BJ (cell line): Measurements from ENCODE around the gene GLTPD2. TPM values are rescaled to one million over a fixed set of nuclear protein-coding genes. Genes with fewer than 3 reads are reported as not detected.

ENCODE experiments used
- CTCF ChIA-PET: fragments of 350-600 bp; formaldehyde crosslinking; extraction: SDS; loops from one replicate; lab custom pipeline; 2021; ENCODE audit warnings: antibody characterized with exemption, inconsistent platforms; lab: Yijun Ruan, JAX
- POLR2A ChIA-PET: fragments of 300-600 bp; sonication (Branson Sonifier 250); formaldehyde crosslinking; extraction: SDS; loops from one replicate; lab custom pipeline; 2021; ENCODE audit warnings: antibody characterized with exemption; lab: Charles Lee
- DNase-seq: peaks from one replicate; pipeline ENCODE4 v3.0.0-alpha.2; 2011; ENCODE audit warnings: low read depth
- H3K27me3 ChIP-seq: 2 replicates; pipeline ENCODE4 v1.6.0; 2011; ENCODE audit warnings: low read length; ENCODE audit not compliant: control insufficient read depth, insufficient read depth
- H3K36me3 ChIP-seq: 2 replicates; pipeline ENCODE4 v1.5.1; 2011; ENCODE audit warnings: low read length; ENCODE audit not compliant: control insufficient read depth, insufficient read depth
- H3K4me3 ChIP-seq: 2 replicates; pipeline ENCODE4 v1.5.1; 2011; ENCODE audit warnings: low read depth, mild to moderate bottlenecking, control low read depth, low read length
- polyA plus RNA-seq: library from polyadenylated mRNA; depleted of rRNA; stranded (reverse); fragments of >200 nt; gene quantifications from 2 replicates; pipeline ENCODE4 v1.2.3, GENCODE V29; 2011
- TF ChIP-seq, protein P1 (sequence below): IDR thresholded peaks from 2 replicates; pipeline ENCODE4 v1.5.1; 2011; ENCODE audit warnings: low read depth, mild to moderate bottlenecking, control low read depth, inconsistent platforms, low read length, moderate library complexity; ENCODE audit not compliant: insufficient read depth

Gene GLTPD2
- polyA plus RNA-seq, 1 experiment, result not detected

DNA sequence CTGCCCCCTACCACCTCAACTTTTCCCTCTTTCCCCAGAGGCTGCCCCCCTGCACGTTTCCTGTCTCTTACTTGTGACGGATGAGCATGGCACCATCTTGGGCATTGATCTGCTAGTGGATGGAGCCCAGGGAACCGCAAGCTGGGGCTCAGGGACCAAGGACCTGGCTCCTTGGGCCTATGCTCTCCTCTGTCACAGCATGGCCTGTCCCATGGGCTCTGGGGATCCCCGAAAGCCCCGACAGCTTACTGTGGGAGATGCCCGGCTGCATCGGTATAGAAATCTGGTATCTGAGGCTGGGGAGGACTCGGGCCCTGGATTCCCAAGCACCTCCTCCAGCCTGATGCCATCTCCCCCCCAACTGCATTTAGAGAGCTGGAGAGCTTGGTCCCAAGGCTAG, 47.2 kb upstream of the GLTPD2 start:
- TF ChIP-seq, protein P1, sequence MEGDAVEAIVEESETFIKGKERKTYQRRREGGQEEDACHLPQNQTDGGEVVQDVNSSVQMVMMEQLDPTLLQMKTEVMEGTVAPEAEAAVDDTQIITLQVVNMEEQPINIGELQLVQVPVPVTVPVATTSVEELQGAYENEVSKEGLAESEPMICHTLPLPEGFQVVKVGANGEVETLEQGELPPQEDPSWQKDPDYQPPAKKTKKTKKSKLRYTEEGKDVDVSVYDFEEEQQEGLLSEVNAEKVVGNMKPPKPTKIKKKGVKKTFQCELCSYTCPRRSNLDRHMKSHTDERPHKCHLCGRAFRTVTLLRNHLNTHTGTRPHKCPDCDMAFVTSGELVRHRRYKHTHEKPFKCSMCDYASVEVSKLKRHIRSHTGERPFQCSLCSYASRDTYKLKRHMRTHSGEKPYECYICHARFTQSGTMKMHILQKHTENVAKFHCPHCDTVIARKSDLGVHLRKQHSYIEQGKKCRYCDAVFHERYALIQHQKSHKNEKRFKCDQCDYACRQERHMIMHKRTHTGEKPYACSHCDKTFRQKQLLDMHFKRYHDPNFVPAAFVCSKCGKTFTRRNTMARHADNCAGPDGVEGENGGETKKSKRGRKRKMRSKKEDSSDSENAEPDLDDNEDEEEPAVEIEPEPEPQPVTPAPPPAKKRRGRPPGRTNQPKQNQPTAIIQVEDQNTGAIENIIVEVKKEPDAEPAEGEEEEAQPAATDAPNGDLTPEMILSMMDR, result no peak
- Histone ChIP-seq H3K4me3 (no peak overlapping the region), H3K27me3 (peaks cover 26% of the 10 kb centered on the region), H3K36me3 (no peaks in the 10 kb centered on the region)
- ChIA-PET CTCF (interaction anchor here (0.7 kb wide), 1 partner anchor 127 kb away, joined by 3 read pairs; no protein-coding TSS in a partner anchor), POLR2A (no interaction called here)
- no peak for DNase-seq

DNA sequence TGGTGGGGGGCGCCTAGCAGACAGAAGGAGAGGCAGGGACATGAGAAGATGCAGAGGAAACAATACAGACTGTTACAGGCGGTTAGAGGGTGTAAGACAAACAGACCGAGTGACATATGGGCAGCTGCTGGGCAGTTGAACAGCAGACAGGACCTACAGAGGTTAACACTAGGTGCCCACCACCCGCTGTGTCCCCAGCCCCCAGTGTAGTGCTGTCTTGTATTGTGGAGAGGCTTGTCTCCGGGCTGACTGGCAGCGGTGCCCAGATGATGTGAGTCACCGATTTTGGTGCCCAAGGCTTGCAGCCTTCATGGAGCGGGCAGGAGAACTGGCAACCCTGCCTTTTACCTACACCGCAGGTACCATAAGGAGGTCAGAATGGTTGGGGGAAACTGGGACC, 46.6 kb upstream of the GLTPD2 start:
- ChIA-PET POLR2A (no interaction called here), CTCF (interaction anchor here (0.7 kb wide), 1 partner anchor 127 kb away, joined by 3 read pairs; no protein-coding TSS in a partner anchor)
- Histone ChIP-seq H3K4me3 (no peak overlapping the region), H3K36me3 (no peaks in the 10 kb centered on the region), H3K27me3 (peaks cover 26% of the 10 kb centered on the region)
- DNase-seq, result no peak
- TF ChIP-seq, protein P1, result no peak

DNA sequence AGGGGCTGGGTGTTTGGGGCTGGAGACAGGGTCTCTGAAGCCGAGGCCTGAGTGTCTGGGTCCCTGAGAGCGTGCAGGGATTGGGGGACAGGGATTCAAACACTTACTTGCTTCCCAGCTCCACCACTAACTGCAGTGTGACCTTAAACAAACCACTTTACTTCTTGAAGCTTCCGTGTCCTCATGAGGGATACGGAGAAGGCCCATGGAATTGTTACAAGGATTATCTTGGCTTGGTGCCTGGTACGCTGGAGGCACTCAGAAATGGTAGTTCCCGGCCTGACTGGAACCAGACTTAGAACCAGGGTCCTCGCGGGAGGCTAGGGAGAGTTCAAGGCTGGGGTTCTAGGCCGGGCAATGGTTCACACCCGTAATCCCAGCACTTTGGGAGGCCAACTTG, 46.1 kb upstream of the GLTPD2 start:
- Histone ChIP-seq H3K36me3 (no peaks in the 10 kb centered on the region), H3K4me3 (no peak overlapping the region), H3K27me3 (peaks cover 26% of the 10 kb centered on the region)
- TF ChIP-seq, protein P1, result no peak
- CTCF ChIA-PET, result no interaction called here
- POLR2A ChIA-PET, result no interaction called here
- no peak for DNase-seq

DNA sequence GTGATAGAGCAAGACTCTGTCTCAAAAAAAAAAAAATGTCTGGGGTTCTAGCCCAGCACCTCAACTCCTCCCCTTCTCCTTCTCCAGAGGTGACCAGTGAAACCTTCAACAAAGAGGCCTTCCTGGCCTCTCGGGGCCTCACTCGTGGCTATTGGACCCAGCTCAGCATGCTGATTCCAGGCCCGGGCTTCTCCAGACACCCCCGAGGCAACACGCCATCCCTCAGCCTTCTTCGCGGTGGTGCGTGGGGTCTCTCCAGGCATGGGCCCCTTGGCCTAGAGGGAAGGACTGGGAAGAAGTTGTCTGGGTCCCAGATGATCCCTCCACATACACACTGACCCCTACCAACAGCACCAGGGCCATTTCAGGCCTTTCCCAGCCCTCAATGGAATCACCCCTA, 45.5 kb upstream of the GLTPD2 start:
- no peak overlapping the region for H3K4me3 ChIP-seq
- no peak for DNase-seq
- ChIA-PET POLR2A (no interaction called here), CTCF (interaction anchor here (0.7 kb wide), 1 partner anchor 138 kb away, joined by 3 read pairs; no protein-coding TSS in a partner anchor)
- TF ChIP-seq, protein P1, result no peak
- H3K27me3 ChIP-seq, result peaks cover 28% of the 10 kb centered on the region
- H3K36me3 ChIP-seq, result no peaks in the 10 kb centered on the region

DNA sequence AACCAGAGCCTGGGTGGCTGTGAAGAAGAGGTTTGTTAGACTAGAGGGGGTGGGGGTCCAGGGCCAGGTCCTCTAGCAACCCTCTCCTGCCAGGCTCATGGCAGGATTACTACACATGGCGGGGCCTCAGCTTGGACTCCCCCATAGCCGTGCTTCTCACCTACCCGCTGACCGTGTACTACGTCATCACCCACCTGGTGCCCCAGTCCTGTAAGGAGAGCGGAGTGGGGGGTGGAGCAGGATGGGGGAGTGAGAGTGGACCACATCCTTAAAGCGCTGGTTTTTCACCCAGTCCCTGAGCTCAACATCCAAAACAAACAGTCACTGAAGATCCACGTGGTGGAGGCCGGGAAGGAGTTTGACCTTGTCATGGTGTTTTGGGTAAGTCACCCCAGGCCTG, 44.9 kb upstream of the GLTPD2 start:
- Histone ChIP-seq H3K4me3 (no peak overlapping the region), H3K36me3 (no peaks in the 10 kb centered on the region), H3K27me3 (peaks cover 24% of the 10 kb centered on the region)
- ChIA-PET CTCF (interaction anchor here (0.7 to 1.5 kb wide), 4 partner anchors 25 to 146 kb away, joined by 3 read pairs; partner anchors contain the start of gene VMO1), POLR2A (no interaction called here)
- TF ChIP-seq, protein P1, result no peak
- DNase-seq, result no peak
